EH (cell line): ENCODE results near the gene GP1BB.
A peak's percentile ranks its signal among the peaks of the same experiment; 100 is the strongest.

Experiments used
- DNase-seq: peaks from one replicate; pipeline ENCODE4 v3.0.0-alpha.2; 2015; ENCODE audit warnings: low read depth

Gene GP1BB

DNA sequence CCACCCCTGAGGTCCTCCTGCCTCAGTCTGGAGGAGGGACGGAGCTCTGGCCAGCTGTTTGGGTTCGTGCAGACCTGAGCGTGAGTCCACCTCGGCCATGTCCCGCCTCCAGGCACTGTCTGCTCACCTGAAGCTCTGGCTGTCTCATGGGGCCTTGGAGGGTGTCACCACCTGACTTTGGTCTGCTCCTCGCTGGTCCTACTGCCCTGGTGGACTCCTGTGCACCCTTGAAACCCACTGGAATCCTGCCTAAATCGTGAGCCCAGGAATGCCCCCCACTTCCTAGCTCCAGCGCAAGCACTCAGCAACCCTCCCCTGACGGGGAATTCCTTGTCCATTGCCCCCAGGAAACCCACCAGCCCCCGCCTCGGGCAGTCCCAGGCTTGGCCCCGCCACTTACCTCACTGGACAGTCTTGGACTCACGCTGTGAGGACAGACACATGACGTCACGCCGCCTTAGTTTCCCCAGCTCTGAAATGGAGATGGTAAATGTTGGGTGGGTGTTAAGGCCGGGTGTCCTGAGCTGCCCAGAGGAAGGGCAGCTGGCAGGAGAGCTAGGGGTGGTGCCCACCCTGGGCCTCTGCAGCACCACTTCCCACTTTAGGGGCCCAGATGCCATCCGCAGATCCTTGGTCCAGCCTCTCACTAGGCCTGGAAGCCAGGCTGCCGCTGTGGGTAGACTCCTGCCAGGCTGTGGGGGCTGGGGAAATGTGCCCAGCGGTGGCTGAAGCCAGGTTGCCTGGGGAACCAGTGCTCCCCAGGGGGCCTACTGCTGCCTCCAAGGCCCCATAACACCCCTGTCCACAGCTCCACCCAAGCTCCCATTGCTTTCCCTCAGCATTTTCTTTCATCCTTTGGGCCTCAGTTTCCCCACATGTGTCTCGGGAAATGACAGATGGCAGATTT, 19.1 kb downstream of the GP1BB start:
- DNase-seq = no peak

DNA sequence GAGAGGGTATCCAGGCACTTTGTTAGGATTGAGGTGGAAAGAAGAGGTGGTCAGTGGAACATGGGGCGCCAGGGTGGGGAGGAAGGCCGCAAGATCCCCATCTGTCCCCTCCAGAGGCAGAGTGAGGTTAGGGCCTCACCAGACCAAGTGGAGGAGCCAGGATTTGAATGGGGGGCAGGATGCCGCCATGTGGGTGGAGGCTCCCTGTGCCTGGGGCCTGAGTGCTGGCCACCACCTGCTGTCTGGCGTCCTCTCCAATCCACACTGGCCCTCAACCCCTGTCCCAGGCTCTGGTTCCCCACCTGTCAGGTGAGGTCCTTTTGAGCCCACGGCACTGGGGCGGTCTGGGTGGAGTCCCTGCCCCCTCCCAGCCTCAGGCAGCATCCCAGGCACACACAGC, 19.7 kb downstream of the GP1BB start:
- no peak for DNase-seq

DNA sequence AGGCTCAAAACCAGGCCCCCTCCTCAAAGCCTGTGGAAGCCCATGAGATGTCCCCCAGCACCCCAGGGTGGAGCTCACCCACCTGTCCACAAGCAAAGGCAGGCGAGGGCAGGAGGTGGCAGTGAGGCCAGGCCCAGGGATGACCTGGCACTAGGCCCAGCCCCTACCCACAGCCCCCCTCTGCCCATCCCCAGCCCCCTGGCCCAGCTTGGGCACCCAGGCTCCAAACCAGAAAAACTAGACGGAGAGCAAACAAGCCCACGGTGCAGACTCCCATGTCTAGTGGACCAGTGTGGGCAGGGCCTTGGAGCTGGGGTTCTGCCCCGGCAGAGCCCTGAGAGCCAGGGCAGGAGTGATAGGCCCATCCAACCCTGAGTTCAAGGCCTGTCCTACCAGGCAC, 20.3 kb downstream of the GP1BB start:
- no peak for DNase-seq

DNA sequence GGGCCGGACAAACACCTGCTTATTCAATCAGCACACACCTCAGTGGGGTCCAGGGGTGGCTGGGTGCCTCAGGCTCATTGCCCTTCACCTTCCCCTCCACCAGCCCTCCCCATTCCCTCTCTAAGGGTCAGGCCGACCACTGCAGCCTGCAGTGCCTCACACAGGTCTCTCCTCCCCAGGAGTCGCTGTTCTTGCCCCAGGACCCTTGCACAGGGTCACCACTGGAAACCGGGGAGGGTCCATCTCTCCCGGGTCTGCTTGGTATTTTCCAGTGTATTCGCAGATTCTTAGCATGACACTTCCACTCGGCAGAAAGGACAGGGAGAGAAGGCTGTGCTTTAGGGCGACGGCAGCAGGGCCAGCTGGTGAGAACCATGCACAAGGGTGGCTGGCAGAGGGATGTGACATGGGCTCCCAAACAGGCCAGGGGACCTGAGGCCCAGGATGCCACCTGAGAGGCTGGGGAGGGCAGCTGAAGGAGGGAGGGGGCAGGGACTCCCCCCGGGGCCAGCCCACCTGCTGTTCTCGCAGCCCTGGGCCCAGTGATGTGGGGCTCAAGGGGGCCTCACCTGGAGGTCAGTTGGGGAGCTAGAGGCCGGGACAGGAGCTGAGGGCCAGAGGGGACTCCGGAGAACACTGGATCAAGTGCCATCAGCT, 21.1 kb downstream of the GP1BB start:
- DNase-seq = no peak

DNA sequence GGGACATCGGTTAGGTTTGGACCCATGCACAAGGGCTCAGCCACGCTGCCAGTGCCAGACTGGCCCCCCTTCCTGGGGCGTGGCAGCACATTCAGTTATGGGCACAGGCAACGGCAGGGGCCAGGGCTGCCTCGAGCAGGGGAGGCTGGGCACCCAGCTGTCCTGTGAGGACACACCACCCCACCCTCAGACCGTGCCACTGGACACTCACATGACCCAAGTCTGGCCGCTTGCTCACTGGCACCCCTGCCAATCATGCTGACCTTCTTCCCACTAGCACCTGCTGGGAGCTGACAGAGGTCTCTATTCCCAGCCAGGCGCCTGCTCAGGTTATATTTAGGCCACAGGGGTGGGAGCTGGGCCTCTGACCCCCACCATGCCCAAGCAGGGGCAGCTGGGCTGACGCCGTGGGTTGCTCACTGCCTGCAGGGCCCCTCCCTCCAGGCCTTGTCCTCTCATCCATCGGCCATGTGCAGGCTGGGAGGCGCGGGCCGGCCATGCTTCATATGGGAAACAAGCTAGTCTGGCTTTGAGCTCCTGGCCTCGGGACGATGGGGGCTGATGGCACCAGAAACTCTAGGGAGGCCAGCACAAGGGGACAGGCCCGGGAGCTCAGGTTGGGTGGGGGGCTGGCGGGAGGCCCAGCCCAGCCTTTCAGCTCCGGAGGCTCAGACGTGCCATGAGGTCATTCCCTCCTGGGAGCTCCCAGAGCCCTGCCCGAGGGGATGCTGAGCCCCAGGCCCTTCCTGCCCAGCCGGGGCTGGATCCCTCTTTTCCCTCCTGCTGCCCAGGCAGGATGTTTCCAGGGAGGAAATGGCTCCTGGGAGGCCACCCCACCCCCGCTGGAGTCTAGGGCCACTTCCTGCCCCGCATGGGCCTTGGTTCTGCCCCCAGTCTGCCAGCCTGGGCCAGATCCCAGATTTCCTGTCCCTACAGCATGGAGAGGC, 22.1 kb downstream of the GP1BB start:
- DNase-seq = peak; percentile 45

DNA sequence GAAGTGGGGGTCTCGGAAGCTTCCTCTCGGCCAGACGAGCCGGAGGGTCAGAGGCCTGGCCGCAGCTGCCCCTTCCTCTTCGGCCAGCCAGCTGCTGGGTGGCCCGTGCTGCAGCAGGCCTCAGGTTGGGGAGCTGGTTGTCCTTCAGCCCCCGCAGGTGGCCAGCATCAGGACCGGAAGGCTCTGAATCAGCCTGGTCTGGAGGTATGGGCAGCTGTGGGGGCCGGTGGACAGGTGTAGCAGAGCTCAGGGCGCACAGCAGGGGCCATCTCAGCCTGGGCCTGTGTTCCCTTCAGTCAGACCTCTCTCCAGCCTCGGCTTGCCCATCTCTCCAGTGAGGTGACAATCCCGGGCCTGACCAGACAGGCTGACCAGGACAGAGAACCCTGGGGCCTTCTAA, 23.4 kb downstream of the GP1BB start:
- no peak for DNase-seq

DNA sequence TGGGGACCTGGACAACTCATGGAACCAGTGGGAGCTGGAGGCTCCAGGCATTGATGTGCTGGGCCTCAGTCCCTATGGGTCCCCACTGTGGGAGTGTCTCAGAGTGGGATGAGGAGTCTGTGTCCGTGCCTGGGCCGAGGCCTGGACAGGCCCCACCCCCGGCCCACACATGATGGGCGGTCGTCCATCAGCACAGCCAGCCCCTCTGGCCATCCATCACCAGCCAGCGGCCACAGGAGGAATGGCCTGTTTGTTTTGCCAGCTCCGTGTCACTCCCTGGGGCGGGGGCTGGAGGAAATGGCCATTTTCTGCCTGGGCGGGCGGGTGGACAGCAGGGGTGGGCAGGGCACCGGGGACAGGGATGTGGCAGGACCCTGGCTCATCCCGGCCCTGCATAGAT, 24.2 kb downstream of the GP1BB start:
- DNase-seq = no peak

DNA sequence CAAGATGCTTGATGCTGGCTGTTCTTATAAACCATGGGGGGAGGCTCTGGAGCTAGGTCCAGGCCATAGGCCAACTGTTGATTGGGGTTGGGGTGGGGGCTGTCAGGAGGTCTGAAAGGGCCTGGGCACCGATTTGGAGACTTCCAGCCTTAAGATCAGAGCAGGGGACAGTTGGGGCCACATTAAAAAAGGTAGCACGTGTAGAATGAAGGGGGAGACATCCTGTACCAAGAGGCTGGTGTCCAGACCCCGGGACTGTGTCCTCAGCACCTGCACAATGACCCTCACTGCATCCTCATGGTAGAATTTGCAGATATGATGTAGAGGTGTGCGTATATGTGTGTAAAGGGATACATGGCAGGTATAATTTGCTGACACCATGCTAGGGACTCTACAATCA, 24.8 kb downstream of the GP1BB start:
- DNase-seq = no peak

DNA sequence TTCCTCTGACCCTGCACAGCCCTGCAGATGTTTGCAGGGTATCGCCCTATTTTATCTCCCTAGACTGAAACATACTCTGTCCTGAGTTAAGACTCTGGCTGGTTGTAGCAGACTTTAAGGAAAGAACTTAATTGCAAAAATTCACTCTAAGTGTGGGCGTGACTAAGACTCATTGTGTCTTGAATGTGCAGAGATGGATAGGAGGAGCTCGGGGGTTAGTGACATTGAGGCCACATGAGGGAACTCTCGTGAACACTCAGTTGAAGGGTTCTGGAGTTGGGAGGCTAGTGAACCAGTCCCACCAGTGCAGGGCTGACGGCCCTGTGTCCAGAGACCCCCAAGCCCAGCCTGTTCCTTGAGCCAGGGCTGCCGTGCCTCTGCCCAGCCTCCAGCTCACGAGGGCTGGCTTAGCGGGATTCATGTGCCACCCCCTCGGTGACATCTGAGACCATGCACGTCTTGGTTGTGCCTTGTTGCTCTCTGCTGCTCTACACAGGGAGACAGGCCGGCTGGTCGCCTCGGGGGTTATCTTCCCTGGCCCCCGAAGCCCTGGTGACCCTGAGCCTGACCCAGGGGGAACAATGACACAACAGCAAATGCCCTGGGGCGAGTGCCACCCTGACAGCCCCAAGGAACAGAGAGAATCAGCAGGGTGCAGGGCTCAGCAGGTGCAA, 25.8 kb downstream of the GP1BB start:
- DNase-seq = no peak

DNA sequence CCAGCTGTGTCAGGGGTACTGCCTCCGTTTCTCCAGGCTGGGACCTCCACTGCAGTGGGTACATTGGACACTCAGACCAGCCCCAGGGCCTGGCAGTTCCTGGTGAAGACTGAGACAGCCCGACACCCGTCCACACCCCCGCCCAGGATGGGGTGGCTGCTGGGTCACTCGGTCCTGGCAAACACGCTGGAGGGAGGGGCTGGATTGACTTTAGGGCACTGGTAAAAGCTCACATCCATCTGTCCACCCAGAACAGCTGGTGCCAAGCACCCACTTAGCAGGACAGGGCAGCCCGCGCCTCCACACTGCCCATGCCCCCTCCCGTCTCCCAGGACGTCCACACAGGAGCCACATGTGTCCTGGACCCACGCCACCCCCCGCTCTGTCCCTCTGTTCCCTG, 26.5 kb downstream of the GP1BB start:
- DNase-seq = no peak

DNA sequence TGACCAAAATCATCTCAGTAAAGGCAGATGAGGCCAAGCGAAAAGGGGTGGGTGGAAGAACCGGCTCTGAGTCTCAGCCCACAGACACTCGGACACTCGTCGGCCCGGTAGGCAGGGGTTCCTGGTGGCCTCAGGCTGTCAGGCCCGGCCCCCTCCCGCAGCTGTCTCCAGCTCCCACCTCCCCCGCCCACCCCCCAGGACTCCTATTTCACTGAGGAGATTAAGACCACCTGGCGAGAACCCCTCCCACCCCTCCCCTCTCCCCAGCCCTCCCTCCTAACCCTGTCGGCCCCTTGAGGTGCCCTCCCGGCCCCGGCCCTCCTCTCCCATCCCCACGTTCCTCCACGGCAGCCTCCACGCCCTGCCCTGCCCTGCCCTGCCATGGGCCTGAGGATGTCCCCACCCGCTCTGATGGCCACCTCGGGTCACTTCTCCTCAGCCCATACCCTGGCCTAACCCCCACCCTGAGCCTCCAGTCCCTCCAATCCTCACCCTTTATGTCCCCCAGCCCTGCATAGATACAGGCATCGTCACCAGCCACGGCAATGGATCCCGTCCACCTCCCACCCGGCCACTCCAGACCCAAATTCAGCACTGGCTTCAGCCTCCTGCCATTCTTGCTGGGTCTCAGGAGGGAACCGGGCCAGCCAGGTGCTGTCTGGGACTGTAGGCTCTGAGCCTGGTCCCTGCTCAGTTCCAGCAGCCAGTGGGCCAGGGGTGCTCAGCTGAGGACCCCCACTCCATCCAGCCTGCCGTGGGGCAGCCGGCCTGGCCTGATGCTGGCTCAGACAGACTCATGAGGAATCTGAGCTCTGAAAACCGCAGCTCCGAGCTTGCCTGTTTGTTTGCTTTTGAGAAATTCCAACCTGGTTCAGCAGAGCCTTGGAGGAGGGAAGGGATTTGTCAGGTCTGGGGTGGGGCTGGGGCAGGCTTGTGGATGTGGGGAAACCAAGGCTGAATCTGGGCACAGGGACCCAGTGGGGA, 27.5 kb downstream of the GP1BB start:
- peak; percentile 52 for DNase-seq

DNA sequence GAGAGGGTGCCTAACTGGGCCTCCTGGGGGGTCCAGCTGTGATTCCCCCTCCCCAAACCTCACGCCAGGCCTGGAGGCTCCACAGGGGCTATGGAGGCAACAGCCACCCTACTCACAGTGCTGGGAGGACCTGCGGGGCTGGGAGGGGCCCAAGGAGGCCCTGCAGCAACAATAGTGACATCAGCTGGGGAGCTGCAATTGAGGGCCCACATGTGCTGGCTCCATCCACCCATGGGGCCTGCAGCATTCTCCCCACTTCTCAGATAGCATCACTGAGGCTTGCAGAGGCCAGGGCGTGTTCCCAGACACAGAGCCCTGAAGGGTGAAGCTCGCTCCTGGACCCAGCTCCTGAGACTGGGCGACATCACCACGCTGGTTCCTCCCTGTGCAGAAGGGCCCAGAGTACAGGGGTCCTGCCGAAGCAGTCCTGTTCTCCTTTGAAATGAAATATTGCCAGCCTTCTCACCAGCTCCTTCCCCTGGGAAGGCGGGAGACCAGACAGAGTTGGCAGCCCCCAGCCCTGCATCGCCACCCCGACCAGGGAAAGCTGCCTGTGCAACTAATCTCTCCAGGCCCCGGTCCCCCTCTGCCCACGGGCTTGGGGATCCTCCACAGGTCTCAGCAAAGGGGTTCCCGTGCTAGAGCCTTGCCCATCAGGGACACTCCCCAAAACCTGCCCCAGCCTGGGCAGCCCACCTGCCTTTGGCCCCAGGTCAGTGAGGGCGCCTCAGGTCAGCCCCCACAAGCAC, 28.3 kb downstream of the GP1BB start:
- DNase-seq = no peak

DNA sequence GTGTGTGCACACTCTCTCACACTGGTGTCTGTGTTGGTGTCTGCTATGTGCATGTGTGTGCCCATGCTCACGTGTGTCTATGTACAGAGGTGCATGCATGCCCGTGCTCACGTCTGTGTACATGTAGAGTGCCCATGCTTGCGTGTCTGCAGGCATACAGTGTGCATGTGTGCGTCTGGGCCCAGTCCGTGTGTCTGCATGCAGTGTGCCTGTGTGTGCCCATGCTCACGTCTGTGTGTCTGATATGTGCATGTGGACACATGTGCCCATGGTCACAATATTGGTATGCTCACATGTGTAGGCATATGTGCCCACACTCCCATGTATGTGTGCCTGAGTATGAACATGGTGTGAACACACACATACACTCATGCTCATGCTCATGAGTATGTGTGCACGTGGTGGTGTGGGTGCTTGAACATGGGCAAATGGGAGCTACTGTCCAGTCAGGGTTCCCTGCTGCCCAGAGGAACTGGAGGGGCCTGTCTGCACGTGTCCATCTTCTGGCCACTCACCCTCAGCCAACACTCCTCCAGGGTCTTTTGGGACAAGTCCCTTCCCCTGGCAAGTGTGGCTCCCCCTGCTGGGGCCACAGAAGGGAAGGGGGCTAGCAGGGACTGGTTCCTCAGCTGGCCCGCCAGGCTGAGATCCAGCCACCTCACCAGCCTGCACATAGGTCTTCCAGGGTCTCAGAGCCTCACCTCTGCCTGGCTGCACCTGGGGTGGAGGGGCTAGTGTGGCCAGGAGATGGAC, 29.9 kb downstream of the GP1BB start:
- DNase-seq = no peak

DNA sequence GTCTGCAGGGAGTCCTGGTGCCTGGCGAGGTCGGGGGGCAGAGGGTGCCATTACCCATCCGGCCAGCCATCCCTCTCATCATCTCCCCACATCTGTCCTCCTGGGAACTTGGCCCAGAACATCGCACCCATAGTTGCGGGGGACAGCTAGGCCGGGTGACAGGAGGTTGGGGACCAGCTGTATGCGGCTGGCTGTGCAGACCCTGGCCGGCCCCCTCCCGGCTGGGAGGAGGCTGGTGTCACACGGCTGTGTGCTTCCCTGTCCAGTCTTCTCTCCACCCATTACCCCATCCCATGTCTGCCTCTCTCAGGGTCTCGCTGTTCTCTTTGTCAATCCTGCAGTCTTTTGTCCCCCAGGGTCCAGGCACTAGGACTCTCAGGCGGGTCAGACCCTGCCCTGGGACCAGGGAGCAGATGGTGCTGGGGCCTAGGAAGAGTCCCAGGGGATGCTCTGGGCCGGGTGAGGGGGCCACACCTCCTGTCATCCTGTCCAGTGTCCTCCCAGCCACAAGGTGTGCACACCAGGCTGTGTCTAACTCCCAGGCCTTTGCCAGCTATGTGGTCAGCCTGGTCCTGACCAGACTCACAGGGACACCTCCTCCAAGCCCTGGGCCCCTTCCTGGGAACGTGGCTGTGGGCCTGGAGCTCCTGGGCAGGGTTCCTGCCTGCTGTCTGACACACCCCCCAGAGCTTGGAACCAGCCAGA, 30.8 kb downstream of the GP1BB start:
- no peak for DNase-seq

DNA sequence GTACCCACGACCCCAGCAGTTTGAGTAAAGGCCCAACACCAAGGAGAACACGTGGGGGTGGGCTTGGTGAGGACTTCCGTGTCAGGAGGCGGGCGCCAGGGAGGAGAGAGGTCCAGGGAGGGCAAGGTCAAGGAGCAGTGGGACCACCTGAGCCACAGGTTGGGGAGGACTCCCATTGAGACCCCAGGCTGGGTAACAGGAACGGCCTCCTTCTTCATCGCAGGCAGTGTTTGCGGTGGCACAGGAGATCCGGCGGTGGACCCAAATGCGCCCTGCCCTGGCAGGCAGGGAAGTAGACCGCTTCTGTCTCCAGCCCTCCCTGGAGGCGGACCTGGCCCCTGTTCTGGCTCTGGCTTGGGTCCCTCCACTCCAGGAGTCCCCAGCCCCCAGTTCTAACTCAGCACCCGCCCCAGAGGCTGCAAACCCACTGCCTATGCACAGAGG, 31.4 kb downstream of the GP1BB start:
- no peak for DNase-seq

DNA sequence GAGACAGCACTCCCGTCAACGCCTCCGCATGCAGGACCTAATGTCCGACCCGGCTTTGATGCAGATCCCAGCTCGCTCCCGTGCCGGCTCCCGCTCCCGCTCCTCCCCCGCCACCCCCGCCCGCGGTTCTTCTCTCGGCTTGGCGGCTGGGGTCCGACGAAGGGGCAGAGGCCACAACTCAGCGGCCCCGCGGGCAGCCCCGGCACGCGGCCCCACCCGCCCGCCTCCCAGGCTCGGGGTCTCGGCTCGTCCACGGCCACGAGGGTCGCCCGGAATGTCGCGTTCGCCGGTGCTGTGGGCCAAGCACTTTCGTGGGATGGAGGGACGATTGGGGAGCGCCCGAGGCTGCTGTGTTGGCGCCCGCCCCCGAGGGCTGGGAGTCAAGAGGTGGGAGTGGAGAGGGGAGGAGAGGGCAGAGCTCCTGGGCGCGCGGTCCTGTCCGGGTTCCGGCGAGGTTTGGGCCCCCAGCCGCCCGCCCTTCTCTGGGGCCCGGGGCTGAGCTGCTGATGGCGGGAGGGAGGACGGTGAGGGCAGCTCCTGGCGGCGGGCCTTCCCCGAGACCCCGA, 31.9 kb downstream of the GP1BB start:
- DNase-seq = no peak

DNA sequence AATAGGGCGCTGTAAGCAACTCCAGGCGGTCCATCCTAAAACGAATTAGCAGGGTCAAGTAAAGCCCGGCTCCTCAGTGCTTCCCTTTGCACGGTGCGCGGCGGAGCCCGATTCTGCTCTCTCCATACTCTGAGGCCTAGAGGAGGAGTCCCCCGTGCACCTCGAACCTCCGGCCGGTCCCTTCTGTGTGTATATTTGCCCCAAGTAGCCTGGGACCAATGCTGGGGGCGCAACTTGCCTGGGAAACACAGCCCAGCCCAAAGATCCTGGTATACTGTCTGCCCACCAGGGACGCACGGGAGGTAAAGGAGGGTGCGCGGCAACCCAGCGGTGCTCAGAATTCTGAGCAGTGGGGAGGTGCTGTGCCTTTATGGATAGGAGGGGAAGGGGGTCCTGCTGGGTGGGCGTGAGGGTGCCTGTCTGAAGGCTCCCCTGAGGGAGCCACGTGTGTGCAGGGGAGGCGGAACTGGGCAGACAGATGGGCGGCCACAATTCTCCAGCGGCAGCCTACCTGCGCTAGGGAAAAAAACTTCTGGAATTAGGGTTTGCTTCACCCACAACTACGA, 32.5 kb downstream of the GP1BB start:
- no peak for DNase-seq
